GM19023 (cell line): ENCODE measurements around the gene BCDIN3D.
"Not testable (repeated sequence)": the region's sequence is repeated elsewhere in the genome, so short reads cannot be mapped to it uniquely, and the experiment has no call there.

Source experiments
- ATAC-seq: cut with Tn5 transposase; IDR thresholded peaks from one replicate; pipeline ENCODE4 v1.9.1; 2021; ENCODE audit warnings: mild to moderate bottlenecking, moderate library complexity; ENCODE audit not compliant: unreplicated experiment

The BCDIN3D gene

DNA sequence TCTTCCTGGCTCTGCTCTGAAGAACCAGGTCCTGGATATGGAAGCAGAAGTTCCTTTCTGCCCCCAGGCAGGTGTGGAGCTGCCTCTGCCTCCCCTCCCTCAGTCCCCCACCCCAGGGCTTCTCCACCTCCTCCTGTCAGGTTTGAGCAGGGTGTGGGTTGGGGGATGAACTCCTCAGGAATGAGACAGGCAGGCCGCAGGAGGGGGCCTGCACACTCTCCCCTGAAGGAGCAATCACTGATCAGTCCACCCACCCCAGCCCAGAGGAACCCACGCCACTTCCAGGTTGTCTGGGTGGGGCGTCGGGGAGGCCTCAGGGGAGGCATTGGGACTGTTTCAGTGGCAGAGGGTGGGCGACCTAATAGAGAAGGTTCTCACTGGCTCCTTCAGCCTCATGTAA, 34.2 kb upstream of the BCDIN3D start:
- no peak for ATAC-seq

DNA sequence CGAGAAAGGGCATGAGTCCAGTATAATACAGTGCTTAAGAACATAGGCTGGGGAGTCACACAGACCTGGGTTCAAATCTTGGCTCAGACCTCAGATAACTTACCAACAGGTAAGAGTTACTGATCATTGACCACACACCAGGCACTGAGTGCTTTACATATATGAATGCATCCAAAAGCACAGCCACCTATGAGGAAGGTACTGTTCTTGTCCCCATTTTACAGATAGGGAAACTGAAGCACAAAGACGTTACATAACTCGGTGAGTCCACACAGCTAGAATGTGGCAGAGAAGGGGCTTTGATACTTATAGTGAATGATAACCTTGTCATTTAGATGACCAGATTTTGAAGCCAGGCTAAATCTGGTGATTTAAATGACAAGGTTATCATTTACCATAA, 33.2 kb upstream of the BCDIN3D start:
- no peak for ATAC-seq

DNA sequence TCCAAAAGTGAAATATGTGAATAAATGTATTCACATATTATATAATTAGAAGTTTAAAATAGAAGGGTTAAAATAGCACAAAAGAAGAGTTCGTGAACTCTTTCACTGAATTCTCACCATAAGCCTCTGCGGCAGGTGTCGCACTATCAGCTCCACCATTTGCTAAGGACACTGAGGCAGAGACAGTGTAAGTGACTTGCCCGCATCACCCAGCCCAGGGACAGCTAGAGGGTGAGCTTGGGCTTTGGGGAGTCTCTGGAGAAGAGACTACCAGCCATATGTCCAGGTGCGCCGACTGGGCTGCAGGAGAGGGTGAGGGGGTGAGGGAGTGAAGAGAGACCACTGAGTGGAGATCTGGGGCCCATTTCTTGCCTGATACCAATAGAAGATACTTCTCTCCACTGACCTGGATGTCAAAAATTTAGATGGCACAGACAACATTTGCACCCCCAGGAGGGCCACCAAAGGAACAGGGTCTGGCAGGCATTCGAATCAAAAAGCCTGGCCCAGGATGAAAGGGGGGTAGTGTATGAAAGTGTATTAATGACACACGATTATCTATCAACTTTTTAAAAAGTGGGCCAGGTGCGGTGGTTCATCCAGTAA, 32.3 kb upstream of the BCDIN3D start:
- ATAC-seq, result no peak

DNA sequence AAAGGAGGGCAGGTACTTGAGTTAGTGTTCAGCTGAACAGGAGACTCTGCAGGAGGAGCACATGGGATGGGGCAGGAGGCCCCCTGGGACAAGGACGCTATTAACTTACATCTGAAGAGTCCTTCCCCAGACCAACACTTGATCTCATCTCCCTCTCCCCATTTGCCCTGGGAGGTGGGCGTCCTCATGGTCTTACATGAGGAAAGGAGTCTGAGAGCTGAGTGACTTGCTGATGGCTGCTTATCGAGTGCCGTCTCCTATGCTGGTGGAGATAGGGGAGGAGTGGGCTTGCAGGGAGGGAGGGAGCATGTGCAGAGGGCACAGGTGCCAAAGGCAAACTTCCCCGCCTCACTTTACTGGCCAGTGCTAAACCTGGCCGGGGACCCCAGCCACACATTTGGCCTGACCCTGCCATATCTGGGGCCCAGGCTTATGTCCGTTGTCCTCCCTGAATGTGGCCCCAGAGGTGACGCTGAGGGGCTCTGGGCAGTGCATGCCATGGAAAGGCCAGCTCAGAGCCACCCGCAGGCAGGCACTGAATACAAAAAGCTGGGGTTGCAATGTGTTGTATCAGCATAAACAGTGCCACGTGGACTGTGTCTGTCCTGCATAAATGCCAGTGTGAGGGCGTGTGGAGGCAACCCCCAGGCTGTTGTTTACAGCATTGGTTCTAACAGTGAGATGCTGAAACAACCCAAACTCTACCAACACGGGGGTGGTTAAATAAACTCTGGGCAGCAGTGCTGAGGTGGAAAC, 31.4 kb upstream of the BCDIN3D start:
- ATAC-seq, result no peak

DNA sequence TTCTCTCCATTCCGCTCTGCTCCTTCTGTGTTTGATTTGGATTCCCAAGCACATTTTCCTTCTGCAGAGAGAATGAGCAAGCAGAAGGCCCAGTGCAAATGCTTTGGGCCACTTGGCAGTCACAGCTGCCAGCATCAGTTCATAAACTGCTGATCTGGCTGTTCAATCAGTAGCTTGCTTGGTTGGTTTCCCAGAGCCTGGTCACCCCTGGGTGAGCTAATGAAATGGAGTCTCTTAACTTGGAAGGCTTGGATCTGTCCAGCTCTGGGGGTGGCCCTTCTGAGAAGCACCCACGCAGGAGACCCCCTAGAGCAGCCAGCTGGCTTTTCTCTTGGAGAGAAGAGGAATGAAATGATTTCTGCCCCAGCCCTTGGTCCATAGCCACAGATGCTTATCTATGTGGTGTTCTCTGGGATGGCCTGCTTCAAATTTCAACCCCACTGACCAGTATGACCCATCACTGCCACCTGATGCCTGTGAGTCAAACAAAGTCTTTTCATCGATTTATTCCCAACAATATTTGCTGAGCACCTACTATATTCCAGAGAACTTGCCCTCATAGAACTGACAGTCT, 30.5 kb upstream of the BCDIN3D start:
- no peak for ATAC-seq

DNA sequence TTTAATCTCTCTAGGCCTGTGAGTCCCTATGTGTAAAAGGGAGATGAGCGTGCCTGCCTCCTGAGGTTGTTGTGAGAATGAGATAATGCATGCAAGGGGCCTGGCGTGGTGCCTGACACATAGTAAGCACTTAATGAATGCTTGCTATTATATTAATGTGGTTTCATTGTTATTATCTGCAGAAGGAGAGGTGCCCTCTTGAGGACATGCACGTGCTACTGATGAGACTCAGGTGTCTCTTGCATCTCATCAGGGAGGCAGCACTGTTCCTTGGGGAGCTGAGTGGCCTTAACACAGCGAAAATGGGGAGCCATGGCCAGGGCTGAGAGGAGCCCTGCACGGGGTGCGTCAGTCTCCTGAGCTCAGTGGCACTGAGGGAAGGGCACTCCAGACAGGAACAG, 29.9 kb upstream of the BCDIN3D start:
- no peak for ATAC-seq

DNA sequence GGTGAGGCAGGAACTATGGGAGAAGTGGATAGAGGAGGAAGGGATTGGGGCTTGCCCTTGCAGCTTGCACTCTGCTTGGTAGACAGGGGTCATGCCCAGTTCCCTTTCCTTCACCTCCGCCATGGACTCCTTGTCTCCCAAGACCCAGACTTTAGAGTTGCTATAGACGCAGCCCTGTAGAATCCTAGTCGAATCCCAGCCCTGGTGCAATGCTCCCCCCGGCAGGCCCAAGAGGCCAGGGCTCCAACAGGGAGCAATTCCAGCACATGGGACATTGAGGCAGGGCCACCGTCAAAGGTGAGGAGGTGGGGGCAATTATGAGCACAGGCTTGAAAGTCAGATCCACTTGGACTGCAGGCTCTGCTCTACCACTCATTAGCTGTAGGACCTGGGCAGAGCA, 29.5 kb upstream of the BCDIN3D start:
- ATAC-seq, result no peak

DNA sequence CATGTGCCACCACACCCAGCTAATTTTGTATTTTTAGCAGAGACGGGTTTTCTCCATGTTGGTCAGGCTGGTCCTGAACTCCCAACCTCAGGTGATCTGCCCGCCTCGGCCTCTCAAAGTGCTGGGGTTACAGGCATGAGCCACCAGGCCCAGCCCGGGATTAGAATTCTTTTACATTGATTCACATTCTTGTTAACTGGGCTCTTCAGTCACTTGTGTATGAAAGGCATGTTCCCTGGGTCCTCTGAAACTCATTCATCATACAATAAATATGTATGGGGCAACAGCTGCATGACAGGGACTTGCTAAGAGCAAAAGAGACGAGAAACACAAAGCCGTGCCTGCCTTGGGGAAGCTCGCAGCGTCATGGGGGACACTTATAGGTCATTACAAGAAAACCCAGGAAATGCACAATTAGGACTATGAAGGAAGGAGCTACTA, 28.9 kb upstream of the BCDIN3D start:
- ATAC-seq, result not testable (repeated sequence)

DNA sequence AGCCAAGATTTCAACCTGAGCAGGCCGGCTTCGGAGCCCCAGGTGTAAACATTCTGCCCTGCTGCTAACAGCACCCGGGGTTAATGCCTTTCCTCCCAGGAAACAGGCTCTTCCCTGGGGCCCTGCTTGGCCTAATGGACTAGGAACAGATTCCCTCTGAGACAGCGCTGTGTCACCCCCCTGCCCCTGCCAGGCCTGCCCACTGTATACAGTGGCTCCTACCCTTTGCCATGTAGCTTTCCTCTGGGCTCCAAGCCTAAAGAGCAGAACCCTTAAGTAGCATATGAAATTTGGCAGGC, 28.3 kb upstream of the BCDIN3D start:
- ATAC-seq, result no peak

DNA sequence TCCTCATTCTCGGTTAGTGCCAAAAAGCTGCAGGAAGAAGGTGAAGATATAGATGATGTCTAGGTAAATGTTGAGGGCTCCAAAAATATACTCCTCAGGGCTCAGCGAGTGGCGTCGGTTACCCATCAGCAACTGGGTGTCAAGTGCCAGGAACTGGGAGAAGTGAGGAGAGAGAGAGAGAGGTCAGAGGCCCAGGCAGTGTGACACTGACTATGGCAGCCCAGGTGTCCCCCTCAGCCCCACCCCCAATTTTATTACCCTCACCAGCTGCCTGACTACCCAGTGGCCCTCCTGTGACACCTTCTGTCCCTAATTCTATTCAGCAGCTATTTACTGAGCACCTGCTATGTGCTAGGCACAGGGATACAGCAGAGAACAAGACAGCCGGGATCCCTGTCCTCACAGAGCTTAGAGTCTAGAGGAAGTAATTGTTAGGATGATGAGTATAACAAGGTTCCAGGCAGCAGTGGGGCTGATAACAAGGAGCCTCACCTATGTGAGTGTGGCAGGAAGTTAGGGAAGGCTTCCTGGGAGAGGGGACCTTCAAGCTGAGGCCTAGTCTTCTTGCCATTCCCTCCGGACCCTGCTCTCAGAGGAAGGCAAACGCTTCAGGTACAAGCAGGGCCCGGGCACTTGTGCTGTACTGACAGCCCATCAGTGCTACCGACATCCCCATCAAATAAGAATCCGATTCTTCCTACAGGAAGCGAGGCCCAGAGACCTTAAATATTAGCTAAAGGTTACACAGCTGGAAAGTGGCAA, 27.8 kb upstream of the BCDIN3D start:
- no peak for ATAC-seq

DNA sequence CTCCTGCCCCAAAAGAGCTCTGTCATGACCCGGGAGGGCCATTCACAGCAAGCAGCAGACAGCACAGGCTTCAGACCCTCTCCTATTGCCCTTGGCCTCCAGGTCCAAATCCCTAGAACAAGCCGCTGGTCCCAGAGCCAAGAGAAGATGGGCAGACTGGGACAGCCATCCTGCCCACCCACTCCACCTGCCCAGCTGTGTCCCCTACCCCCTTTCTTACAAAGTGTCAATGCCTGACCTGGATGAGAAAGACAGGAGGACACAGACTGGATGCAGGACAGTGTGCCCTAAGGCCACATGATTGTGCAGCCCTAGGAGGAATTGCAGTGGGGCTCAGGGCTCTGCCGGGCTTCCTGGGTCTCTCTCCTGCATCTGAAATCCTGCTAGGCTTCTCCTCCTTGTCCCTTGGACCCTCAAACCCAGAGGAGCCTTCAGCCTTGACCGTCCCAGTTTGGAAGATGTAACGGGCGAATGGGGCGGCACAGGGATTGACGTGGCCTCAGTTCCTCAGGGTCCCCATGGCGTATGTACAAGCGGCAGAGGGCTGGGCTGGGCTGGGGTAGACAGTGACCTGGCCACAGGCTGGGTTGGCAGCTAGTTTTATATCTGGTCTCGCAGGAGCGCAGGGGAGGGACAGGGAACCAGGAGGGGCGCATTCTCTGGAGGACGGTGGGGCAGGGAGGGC, 27.1 kb upstream of the BCDIN3D start:
- no peak for ATAC-seq

DNA sequence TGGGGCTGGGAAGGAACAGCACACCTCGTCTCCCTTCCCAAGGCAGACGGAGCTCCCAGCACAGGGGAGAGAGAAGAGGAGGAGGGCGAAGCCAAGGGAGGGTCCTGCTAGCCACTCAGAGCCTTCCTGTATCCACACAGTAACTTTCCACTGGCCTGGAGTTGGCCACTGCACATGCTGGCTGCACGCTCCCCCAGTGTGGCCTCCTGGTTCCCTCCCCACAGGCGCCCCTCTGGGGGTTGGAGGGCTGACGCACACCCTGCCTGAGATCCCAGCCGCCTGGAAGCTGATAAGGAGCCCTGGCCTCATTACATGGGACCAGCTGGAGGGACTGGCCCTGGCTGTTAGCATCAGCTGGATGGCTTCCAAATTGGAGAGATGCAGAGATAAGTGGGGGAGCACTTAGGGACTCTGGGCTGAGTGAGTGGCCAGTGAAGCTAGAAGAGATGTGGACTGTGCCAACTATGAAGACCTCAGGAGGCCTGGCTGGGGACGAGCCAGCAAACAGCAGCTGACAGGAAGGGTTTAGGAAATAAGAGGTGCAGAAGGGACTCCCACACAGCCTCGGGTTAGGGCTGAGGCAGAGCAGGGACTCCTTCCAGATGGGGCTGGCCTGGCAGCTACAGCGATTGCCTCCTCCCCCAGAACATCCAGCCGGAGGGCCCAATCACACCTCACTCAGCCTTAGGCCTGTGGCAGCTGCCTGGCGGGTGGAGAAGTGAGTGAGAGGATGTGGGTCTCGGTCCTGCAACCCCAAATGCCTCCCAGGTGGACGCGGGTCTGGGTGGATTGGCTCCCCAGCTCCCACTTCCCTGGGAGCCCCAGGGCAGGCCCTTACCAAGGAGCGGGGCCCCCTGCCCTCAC, 26.3 kb upstream of the BCDIN3D start:
- ATAC-seq, result no peak

DNA sequence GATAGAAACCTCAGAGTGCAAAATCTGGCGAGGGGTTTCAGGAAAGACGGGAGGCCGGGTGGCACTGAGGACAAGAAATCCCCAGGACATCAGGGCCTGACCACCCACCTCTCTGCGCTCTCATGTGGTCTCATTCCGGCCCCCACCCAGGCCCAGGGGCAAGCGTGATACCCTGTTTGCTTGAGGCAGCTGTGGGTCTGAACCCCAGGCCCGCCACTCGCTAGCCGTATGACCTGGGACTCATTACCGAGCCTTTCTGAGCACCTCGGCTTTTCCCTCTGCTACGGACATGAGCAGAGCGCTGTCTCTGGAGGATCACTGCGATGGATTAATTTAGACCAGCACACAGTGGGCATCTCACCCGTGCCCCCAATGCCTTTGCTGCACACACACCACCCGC, 25.5 kb upstream of the BCDIN3D start:
- no peak for ATAC-seq

DNA sequence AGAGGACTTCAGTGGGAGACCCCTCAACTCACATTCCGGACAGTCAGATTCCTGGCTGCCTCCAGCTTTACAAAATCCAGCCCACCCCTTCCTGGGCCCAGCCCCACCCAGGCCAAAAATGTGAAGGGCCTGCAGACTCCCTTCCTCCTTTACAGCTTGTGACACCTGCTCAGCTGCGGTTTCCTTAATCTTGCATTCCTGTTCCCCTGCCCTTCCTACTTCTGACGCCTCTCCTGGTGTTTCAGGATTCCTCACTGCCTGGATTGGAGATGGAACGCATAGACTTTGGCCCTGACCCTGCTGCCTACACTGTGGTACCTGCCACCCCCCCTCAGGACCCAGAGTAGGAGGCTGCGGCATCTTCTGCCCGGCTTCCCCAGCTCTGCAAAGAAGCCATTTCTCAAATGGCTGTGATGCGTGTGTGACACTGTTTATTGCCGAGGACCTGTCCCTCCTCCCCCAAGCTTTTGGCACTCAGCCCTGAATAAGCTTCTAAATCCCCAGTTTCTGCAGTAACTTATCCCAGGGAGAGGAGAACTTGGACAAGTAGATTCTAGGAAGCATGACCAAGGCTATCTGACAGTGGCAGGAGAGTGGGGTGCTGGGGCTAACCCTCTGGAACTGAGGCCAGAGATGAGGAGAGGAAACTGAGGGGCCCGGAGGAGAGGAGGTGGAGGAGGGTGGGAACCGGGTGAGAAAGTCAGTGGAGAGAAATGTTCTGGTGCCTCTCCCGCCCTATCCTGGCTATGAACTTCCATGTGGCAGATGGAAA, 24.9 kb upstream of the BCDIN3D start:
- no peak for ATAC-seq

DNA sequence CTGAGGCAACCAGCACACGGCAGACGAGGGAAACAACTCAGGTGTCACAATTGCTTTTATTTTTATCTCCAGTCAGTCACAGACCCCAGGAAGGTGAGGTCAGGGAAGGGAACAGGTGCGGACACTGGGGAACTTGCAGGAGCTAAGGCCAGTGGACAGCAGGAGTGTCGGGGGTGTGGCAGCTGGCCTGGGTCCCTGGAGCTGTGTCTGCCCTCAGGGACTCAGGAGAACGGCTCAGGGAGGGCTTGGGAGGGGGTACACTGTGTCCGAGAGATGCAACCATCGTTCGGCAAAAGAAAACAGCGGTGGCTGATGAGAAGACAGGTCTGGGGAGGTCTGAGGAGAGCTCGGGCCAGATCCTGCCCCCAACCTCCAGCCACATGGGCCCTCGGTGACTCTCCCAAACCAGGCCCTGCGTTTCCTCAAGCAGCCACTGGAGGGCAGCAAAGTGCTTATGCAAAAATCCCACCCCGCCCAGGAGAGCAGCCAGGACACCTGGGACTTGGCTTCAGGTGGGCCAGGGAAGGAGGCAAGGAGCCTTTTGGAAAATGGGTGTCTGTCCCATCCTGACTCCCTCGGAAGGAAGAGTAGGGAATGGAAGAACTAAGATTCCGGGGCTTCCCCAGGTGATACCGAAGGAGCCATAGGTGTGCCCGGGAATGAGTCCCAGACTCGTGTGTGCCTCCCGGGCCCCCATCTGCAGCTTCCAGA, 24.1 kb upstream of the BCDIN3D start:
- ATAC-seq, result no peak

DNA sequence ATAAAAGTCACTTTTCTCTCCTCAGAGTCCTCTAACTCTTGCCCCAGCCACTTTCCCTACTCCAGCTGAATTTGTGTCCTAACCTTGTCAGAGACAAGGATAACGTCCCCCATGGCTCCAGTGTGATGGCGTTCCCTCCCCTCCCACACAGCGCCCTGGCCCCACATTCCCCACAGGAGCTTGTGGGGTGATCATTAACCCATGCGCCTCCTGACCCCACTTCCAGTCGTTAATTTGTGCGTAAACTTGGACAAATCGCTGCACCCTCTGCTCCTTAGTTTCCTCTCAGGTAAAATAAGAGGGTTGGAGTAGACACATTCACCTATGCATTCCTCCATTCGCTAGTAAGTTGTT, 22.9 kb upstream of the BCDIN3D start:
- no peak for ATAC-seq

DNA sequence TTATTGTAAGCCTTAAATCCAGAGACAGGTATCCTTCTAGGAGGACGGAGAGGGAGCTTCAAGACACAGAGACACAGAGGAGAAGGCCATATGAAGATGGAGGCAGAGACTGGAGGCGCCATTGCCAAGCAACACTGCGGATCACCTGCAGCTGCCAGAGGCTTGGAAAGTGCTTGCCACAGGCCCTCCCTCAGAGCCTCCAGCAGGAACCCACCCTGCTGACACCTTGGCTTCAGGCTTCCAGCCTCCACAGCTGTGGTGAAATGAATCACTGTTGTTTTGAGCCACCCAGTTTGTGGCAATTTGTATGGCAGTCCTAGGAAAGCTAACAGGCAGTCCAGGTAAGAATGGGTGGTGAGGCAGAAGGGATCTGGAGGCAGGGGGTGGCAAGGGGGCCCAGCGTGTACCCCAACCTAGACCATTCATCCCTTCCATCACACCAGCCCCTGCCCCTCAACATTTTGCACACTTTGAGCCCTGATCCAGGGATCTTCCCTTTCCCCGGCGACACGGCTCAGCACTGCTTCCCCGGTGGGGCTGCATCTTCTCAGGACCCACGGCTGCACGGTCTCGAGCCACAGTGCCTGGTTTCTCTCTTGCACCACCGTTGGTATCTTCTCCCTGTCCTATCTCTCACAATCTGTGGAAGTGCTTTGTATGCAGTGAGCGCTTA, 22.3 kb upstream of the BCDIN3D start:
- ATAC-seq, result no peak

DNA sequence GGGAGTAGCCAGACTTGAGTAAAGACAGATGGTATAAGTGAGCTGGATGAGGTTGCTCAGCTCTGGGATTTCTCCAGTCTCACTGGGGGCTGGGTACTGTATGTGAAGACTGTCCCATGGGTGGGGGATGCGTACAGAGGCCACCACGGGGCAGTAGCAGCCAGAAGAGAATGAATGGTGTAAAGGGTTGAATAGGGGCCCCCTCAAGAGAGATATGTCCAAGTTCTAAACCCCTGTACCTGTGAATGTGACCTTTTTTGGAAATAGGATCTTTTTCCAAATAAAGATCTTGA, 21.8 kb upstream of the BCDIN3D start:
- no peak for ATAC-seq
